Dedifferentiated amniotic fluid mesenchymal stem cell (primary cell): ENCODE data around the gene FHIT.

ENCODE experiments used
- DNase-seq: peaks from one replicate; pipeline ENCODE4 v3.0.0-alpha.2; 2016; ENCODE audit errors: extremely low spot score

Gene FHIT

DNA sequence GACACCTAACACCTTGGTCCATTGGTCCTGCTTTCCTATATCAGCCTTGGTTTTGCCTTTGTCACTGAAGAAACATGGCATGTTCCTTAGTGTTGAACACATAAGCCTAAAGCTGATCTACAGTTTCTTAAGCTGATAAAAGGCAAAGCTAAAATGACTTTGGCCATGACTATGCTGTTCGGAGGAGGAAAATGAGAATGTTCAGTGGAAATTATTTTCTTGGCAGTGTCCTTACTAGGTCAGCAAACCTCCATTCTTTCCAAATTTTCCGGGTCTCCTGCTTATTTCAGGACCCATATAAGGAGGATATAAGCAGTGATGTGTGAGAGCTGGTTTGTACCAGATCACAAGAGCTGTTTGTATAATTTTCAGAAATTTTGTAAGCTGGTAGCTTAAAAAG is 1368.5 kb downstream of the FHIT start:
- DNase-seq = no peak

DNA sequence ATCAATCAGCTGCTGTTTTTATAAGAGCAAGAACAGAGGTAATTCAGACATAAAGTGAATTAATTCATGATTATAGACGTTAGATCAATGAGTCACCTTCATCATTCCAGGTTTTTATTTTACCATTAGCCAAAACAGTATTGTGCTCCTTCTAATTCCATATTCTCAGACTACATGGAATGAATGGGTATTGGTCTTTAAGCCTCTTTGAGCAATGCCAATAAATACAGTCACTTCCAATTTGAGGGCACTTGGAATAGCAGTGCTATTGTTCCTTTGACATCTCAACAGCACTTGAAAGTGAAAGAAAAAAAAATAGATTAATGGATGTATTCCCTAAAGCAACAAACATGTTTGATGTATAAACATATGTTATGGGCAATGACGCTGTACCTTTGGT is 1370.5 kb downstream of the FHIT start:
- no peak for DNase-seq

DNA sequence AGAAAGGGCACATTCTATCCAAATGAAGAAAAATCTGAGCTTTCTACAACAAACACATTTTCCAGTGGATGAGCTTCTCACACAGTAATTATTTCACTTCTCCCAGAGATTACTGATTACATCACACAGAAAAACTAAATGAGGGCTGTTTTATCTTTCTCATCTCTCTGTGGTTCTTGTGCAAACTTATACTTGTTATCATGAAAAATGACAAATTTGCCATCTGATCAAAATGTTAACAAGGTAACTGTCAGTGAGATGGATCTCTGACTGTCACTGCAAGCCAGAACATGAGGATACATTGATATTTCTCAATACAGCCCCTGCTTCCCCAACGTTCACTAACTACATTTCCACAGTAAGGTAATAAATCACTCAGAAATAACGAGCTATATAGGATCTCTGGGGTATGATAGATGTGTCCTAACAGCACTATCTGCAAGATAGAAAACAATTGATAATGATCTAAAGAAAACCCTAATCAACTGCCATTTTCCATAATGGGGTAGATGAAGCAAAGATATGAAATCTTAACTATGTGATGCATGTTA is 1372.1 kb downstream of the FHIT start:
- no peak for DNase-seq

DNA sequence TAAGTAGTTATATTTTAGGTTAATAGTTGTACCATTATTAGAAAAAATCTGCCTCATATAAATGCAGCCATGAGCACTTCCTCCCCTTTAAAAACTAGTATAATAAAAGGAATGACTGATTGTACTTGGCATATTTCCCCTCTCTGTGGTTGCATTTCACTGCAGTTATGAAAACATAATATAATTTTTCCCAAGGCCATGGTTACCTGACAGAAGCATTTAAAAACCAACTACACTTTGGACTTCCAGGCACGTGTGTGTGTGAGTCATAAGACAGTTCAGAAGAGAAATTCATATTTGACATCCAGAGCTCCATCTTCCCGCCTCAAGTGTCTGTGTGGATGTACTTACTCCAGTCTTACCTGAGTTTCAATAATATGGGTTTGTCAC is 1373.2 kb downstream of the FHIT start:
- no peak for DNase-seq

DNA sequence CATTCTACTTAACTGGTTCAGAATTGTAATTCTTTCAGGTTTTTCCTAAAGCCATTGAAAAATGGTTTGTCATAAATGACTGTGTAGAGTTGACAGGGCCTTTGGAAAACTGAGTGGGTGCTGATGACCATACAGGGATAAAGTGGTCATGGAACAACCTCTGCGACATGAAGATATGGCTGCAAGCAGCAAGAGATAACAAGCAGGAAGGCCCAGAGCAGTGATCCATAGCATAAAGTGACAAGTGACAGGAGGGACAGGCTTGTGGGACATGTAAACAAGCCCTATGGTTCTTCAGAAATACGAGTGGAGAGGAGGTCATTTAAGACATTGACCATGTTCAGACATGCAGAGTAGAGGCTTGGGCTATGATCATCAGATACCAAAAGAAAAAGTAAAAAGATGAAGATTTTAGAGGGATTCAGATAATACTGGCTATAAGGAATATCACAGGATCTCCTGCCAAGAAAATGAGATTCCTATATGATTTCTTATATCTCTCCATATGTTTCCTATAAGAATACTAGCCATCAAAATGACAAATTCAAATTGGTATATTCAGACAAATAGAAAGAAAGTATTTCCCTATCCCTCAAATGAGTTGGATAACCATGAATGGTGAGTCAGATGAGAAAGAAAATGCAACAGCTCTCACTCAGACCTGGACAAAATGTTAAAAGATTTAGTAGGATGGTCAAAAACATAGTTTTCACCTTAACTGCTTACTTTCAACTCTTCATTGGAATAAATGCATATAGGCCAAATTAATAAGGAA is 1373.8 kb downstream of the FHIT start:
- DNase-seq = no peak

DNA sequence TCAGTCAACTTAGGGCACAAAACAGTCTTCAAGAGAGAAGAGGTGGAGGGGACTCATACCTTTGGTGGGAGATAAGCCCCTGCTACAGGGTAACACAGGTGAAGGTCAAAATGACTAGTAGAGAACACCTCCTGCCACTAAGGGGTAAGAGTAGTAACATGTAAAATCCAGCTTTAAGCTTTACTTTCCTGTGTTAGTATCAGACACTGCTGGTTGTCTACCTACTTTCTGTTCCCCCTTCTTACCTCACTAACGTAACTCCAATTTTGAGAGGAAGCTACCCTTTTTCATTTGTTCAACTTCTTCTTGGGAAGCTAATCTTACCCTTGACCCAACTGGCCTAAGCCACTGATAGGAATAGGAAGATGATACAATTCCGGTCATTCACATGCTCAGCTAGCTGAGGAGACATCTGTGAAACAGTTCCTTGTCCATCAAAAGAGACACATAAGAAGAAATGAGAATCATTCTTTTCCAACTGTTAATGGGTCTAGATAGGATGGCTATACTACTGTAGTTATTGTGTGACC is 1374.7 kb downstream of the FHIT start:
- no peak for DNase-seq

DNA sequence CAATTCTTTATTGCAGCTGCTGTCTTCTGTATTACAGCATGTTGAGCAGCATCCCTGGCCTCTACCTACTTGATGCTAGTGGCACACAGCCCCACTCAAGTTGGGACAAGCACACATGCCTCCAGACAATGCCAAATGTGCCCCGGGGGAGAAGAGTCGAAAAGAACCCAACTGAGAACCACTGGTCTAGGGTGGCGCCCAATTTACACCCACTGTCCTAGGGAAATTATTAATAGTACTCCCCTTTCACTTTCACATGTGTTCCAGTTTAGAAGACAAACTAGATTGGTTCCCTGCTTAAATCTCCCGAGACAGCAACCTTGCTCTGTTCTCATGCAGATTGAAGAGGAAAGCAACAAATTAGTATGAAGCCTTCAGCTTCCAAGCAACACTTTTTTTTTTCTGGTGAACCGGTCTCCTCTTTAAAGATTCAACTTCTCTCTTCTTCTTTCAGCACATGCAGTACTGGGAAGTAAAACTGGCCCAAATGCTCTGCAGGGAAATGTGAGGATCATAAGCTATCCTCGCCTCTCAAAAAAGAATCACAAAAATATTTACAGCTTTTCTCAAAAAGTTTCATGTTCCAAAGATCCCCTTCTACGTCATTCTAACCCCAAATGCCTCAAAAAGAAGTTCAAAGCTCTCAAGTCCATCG is 1377.5 kb downstream of the FHIT start:
- DNase-seq = no peak

DNA sequence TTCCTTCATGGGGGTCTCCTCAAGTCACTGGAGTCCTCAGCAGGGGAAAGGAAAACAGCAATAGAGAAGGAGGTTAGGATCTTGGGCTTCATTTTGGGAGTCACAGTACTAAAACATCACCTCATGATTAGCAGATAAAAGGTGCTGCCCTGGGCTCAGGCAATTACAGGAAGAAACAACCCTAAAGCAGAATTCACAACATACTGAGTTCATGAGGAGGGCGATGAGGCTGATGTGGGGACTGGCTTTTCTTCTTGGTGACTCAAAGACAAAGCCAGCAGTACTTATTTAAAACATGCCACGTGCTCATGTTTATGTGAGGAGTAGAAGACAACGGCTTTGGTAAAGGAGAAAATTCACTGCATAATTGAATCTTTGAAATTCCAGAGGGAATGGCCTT is 1379.1 kb downstream of the FHIT start:
- DNase-seq = no peak

DNA sequence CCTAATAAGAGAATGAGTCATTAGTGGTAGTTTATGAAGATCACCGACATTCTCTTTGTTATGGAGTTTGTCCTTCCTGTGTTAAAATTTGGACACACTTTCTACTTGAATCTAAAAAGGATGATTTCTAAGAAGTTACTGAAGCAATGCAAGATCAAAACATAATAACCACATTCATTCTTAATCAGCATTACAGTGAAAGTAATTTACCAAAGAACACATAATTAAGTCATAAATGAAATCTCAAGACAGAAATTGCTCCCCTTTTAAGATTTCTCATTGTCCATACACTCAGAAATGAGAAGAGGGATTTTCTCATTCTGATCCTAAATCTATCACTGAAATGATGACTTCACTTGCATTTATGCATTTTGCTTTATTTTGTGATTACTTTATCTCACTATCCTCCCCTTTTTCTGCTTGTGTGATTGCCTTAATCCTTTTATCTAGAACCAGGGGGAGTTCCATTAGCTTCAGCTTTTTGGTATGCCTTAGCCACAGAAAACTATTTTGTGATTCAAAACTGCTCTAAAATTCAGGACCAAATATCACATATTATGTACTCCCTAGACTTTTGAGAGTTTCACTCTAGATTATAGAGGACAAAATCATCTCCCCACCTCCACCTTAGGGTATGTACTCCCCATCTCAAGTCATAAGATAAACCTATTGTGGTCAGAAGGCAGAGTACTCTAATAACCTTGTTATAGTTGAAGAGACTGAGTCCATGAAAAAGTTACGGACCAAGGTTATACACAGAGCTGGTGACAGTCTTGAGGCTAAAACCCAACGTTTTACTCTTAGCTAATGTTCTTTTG is 1383.9 kb downstream of the FHIT start:
- DNase-seq = no peak

DNA sequence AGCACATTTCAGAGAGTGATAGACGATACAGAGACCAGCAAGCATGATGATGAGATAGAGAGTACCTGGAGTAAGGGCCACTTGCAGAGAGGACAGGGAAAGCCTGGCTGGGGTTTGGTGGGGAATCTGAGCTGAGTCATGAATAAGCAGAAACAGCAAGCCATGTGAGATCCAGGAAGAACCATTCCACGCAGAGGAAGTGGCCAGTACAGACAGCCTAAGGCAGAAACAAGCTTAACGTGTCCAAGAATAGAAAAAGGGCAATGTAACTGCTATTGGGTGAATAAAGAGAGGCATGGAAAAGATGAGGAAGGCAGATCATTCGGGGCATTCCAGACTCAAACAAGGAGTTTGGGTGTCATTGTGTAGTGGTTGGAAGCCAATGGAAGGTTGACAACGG is 1385.2 kb downstream of the FHIT start:
- no peak for DNase-seq

DNA sequence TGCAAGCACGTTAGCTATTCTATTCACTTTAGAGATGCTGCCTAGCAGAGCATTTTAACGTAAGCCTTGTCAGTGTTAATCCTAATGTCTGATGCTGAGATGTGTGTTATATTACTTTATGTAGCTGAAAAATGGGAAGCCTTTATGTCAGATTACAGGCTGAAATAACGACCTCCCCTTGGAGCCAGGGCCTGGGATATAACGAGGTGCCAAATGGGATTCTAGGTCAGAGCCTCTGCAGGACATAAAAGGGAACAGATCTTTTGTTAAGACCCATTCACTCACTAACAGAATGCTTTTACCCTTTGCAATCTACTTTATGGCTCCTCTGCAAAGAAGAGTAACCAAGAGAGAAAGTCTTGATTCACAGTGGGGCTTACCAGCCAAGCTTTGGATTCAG is 1385.9 kb downstream of the FHIT start:
- no peak for DNase-seq

DNA sequence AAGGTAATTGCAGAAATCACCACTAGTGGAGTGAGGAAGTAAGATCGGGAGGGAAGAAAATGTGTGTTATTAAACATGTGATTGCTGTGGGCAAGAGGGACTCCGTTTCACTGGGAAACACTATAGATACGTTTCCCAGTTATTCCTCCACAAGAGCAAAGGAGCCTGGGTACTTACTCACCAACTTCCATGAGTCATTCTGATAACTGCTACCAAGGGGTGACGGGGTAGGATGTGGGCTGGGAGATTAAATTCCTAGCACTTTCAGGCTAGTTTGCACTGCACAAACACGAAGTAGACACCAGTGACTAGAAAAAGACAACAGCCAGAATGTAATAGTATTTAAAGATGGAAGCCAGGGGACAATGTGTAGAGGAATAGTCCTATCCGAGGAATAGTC is 1388.6 kb downstream of the FHIT start:
- no peak for DNase-seq

DNA sequence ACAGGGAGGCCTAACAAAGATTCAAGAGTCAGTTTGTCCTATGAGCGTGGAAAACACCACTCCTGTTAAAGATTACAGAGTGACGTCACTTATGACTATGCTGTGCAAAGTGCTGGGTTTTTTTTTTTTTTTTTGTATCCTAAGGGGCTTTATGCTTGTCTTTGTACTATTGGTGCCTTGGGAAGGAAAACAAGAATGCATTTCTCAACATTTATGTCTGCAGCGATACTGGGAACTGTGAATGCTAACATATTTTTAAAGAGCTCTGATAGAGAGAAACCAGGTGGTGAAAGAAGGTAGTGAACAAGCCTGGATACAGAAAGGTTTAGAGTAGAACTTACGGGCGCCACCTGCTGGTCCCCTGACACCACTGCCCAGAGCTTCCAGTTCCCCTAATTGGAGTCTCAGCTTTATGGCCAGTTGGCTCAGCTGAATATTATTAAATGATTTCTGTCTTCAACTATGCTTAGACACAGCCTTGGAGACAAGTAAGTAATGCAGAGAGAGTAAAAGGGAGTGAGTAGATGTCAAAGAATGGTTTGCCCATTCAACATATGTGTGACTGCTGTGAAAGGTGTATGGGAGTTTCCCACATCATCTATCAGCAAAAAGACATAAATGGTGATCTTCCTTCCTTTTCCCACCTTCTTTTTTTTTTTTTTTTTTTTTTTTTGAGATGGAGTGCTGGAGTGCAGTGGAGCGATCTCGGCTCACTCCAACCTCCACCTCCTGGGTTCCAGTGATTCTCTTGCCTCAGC is 1393.5 kb downstream of the FHIT start:
- peak; percentile 81 for DNase-seq

DNA sequence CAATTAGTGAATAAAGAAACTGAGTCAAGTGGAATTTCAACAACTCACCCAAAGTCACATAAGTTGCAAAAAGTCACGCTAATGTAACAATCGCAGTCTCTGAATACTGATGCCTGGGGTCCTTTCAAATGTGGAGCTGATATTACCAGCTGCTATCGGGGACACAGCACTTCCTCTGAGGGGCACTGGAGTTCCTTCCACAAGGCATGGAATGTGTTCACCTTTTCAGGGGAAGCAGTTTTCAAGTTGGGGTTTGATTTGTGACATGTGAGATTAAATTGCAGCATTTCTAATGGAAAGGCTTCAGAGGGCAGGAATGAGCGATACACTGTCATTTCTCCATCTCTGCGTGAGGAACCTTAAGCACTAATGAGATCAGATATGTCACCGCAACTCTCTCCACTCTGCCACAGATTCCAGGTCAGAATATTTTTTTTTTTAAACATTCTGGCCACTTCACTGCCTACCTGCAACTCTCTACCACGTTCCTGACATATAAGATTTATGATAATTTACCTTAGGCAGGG is 1394.3 kb downstream of the FHIT start:
- no peak for DNase-seq

DNA sequence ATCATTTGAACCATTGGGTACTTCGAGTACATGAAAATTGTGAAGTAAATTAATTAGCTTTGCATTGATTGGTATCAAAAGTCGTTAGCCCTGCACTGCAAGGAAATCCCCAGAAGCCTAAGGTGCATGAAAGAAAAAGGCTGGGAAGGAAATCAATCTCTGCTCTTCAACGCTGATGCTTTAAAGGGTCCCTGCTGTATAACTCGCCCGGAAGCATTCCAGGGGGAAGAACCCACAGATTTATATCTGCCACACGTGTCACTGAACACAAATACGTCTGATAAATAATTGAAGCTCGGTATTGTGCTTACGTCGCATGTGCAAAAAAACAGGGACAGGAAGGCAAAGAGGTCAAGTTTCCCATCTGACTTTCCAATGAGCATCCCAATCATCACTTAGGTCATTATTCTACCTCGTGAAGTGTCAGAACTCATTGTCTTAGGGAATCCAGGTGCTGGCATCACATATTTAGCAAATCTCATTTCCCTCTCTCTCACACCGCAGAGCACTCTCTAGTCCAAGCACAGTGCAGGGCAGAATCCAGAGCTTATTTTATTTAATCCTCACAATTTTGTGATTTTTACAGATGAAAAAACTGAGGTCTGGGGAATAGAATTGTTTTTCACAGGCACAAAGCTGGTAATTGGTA is 1397.1 kb downstream of the FHIT start:
- no peak for DNase-seq

DNA sequence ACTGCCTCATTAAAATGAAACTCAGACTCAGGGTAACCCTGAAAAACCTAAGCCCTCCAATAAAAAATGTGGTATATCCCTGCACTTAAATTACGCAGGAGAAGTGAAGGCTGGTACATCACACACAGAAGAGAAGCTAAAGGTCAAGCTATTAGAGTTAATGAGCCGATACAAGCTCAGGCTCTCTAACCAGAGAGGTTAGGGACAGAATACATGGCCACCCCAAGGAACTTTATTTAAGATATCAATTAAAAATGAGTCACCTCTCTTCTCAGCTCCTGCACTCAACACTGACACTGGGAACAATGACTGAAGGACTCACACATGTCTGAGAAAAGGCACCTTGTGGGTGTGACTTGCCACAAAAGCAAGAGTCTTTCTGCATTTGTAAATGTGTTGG is 1400.8 kb downstream of the FHIT start:
- DNase-seq = no peak

DNA sequence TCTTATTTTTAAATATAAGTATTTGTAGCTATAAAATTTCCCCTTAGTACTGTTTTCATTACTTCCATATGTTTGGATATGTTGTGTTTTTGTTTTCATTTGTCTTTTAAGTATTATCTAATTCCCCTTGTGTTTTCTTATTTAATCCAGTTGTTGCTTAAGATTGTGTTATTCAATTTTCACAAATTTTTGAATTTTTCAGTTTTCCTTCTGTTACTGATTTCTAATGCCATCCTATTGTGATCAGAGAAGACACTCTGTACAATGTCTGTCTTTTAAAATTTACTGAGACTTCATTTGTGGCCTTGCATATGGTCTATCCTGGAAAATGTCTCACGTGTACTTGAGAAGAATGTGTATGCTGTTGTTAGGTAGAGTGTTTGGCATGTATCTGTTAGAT is 1405.9 kb downstream of the FHIT start:
- DNase-seq = no peak

DNA sequence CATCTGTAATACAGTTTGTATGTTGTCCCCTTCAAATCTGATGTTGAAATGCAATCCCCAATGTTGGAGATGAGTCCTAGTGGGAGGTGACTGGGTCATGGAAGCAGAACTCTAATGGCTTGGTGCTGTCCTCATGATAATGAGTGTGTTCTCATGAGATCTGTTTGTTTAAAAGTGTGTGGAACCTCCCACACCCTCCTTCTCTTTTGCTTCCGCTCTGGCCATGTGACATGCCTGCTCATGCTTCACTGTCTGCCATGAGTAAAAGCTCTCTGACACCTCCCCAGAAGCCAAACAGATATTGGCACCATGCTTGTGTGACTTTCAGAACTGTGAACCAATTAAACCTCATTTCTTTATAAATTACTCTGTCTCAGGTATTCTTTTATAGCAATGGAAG is 1407.4 kb downstream of the FHIT start:
- DNase-seq = no peak

DNA sequence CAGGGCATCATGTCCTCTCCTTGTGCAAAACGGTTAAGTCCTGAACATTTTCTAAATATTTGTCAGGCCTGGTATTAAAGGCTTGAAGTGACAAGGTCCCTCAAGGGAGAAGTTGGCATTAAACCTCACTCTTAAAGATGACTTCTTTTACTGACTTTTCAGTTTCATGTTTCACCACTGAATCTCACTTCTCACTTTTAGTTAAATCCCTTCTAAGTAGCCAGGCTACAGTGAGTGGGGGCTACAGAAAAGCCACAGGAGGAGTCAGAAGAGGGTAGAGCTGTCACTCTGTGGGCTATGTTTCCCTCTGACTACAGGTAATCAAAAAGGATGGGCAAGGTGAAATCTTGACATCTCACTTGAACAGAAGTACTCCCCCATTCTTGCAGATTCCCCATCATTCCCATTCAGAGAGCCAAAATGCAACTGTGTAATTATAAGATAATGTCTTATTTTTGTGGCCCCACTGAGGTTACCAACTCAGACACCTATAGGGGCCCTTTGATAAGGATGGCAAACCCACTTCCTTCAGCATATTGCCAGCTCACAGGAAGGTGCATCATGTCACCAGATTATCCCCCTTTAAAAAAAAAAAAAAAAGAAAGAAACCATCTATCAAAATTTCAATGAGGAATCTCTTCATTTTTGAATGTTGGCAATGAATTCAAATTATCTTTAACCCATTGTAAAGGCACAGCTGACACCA is 1411.3 kb downstream of the FHIT start:
- DNase-seq = no peak

DNA sequence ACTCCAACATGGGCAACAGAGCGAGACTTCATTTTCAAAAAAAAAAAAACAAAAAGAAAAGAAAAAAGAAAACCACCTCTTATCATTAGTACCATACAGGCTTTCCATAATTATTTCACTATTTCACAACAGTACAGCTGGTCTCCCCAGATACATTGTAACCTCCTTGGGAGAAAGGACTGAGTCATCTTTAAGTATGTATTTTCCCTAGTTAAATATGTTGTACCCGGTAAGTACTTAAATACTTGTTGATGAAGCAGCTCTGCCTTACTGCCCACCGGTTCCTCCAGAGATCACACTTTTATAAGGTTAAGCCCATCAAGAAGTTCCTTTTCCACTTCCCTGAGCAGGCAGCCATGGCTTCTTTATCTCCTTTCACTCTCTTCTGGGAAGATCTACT is 1412.0 kb downstream of the FHIT start:
- DNase-seq = peak; percentile 30
